Measurements from ENCODE around the gene DNASE1L2. TPM values are rescaled to one million over a fixed set of nuclear protein-coding genes. Genes with fewer than 3 reads are reported as not detected.

The DNASE1L2 gene
- total and polyA plus RNA-seq, 4 donors = 0.13 to 0.67 (median 0.28) TPM

GRCh38 chr16:2228161-2228824 is 8.0 kb upstream of the DNASE1L2 start:
- Histone ChIP-seq H3K9me3 (ENCODE audit: control insufficient read depth in 4 of 4, low read length in 3 of 4) (no peaks in the 10 kb centered on the region), H3K27me3 (ENCODE audit: control insufficient read depth in 4 of 4, insufficient read depth in 4 of 4, low read length in 3 of 4) (no peaks in the 10 kb centered on the region), H3K4me3 (ENCODE audit: low read depth in 1 of 3, low read length in 3 of 3) (no peak overlapping the region), H3K27ac (ENCODE audit: low read depth in 1 of 2, low read length in 2 of 2) (no peak overlapping the region), H3K36me3 (ENCODE audit: control insufficient read depth in 4 of 4, insufficient read depth in 3 of 4, low read depth in 1 of 4, low read length in 3 of 4) (peaks cover 0 to 43% (median 21%) of the 10 kb centered on the region in 4 donors), H3K4me1 (ENCODE audit: control insufficient read depth in 4 of 4, insufficient read depth in 4 of 4, low read length in 3 of 4) (peaks cover 10 to 33% (median 25%) of the 10 kb centered on the region in 4 donors), H3K9ac (ENCODE audit: low read depth in 1 of 2, low read length in 2 of 2) (no peak overlapping the region)
- 94% methylated on average over 25 of the region's 25 CpGs for WGBS
- DNase-seq (ENCODE audit: low spot score) = no peak
- no peak for TF ChIP-seq HNF4A (conservative IDR thresholded peaks at IDR 0.05)
- TF ChIP-seq FOXA1 (IDR thresholded peaks at IDR 0.05) = no peak
- no peak for TF ChIP-seq YY1 (IDR thresholded peaks at IDR 0.05)
- no peak for TF ChIP-seq CTCF (IDR thresholded peaks at IDR 0.05; ENCODE audit: low read depth, low read length, missing input control)
- no peak for TF ChIP-seq GABPA (IDR thresholded peaks at IDR 0.05 in 1 of 2, conservative IDR thresholded peaks at IDR 0.05 in 1 of 2)

GRCh38 chr16:2229091-2229490 is 7.2 kb upstream of the DNASE1L2 start:
- Histone ChIP-seq H3K36me3 (ENCODE audit: control insufficient read depth in 4 of 4, insufficient read depth in 3 of 4, low read depth in 1 of 4, low read length in 3 of 4) (peaks cover 0 to 51% (median 26%) of the 10 kb centered on the region in 4 donors), H3K4me1 (ENCODE audit: control insufficient read depth in 4 of 4, insufficient read depth in 4 of 4, low read length in 3 of 4) (peaks cover 10 to 30% (median 24%) of the 10 kb centered on the region in 4 donors), H3K27ac (ENCODE audit: low read depth in 1 of 2, low read length in 2 of 2) (no peak overlapping the region), H3K4me3 (ENCODE audit: low read depth in 1 of 3, low read length in 3 of 3) (no peak overlapping the region), H3K9me3 (ENCODE audit: control insufficient read depth in 4 of 4, low read length in 3 of 4) (no peaks in the 10 kb centered on the region), H3K27me3 (ENCODE audit: control insufficient read depth in 4 of 4, insufficient read depth in 4 of 4, low read length in 3 of 4) (no peaks in the 10 kb centered on the region), H3K9ac (ENCODE audit: low read depth in 1 of 2, low read length in 2 of 2) (no peak overlapping the region)
- no peak for DNase-seq (ENCODE audit: low spot score)
- TF ChIP-seq ZBTB33 (IDR thresholded peaks at IDR 0.05) = no peak
- no peak for TF ChIP-seq CTCF (IDR thresholded peaks at IDR 0.05; ENCODE audit: low read depth, low read length, missing input control)
- TF ChIP-seq EGR1 (IDR thresholded peaks at IDR 0.05; ENCODE audit: low read depth in 2 of 2) = no peak
- TF ChIP-seq, protein P1, sequence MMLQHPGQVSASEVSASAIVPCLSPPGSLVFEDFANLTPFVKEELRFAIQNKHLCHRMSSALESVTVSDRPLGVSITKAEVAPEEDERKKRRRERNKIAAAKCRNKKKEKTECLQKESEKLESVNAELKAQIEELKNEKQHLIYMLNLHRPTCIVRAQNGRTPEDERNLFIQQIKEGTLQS (IDR thresholded peaks at IDR 0.05) = no peak
- TF ChIP-seq MAX (IDR thresholded peaks at IDR 0.05) = no peak
- 90% methylated on average over 12 of the region's 12 CpGs for WGBS

Data from liver (tissue), 9 donors.